HG02759 (cell line): ENCODE results near the gene POC5.

Source experiments
- ATAC-seq: cut with Tn5 transposase; IDR thresholded peaks from one replicate; pipeline ENCODE4 v1.9.1; 2021; ENCODE audit warnings: mild to moderate bottlenecking, moderate library complexity; ENCODE audit not compliant: unreplicated experiment

Gene POC5

DNA sequence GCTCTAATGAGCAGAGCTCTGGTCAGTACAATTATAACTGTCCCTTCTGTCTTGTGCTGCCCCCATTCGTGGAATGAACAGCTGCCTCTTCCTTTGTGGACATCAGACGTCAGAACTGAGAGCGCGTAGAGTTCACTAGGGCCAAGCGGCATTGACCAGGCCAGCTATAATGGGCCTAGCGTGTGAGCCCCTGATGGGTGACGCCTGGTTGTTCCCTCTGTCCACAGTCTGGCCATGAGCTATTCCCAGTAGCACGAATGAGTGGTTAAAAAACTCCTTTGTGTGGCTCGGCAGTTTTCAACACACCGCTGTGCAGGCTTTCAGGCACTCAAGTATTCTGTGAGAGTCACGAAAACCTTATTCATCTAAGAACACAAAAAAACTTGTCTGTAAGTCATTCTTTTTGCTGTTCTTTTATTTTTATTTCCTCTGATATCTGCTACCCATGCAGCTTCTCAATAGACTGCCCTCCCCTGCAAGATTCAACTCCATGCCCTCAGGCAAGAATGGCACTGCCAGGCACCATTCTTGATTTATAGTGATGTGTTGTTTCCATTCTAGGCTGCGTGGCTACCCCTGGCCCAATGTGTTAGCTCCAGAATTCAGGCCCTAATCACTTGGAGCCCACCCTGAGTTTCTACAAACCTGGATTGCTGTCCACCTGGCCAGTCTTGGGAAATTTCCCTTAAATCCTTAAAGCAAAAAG lies 53.5 kb downstream of the POC5 start:
- ATAC-seq, result no peak

DNA sequence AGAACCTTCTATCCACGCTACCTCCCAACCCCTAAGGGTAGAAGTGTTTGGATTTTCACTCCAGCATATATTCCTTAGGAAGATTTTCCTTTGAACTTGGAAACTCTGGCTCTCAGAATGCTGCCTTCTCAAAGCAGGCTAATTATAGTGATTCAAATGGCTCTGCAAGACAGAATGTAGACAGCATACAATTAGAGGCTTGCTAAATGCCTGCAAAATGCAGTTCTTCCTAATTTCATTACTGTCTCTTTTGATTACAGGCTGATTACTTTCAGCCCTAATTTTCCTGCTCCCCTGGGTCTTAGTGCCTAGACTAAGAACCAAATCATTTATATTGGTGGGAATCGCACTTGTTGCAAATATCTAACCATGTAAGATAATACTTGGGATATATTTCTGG lies 55.2 kb downstream of the POC5 start:
- ATAC-seq, result no peak

GRCh38 chr5:75660678-75661465 lies 56.4 kb downstream of the POC5 start:
- no peak for ATAC-seq

DNA sequence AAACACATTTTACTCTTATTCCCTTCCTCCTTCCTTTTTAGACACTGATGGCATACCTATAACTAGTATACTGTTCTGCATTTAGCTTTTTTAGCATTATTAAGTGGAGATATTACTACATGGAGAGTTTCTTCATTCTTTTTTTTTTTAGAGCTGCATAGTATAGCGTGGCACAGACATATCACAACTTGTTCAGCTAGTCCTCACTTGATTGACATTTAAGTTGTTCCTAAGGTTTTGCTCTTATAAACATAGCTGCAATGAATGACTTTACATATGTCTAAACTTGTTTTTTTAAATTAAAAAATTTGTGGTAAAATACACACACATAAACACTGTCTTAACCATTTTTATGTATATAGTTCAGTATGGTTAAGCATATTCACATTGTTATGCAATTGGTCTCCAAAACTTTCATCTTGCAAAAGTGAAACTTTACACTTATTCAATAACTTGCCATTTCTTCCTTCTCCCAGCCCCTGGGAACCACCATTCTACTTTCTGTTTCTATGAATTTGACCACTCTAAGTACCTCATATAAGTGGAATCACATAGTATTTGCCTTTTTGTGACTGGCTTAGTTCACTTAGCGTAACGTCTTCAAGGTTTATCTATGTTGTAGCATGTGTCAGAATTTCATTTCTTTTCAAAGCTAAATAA lies 57.3 kb downstream of the POC5 start:
- no peak for ATAC-seq

DNA sequence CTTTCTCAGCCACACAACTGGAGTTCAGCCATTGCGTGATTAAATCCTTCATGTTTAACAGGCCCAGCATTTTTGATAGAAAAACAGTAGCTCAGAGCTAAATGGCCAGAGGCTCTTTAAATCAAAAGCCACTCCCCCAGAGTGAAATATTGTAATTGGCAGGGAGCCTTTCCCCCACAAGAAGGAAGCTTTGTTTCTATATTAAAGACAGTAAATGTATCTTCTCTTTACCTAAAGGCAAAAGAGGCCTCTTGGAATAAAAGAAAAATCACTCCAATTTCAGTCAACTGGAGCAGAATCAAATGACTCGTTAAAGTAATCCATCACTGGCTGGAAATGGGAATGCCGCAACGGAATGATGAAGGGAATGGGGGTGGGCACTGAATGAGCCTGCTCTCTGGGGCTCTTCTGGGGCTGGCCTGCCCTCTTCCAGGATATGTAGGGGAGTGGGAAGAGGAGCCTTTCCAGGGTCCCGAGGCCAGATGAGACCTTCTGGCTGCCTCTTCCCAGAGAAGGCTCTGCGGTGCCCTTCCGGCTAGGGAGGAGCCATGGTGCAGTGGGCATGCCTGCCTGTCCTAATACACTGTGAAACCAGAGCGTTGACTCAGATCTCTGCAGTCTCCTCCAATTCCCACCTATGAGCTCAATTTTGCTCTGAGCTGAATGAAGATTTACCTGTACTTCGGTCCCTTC lies 60.8 kb downstream of the POC5 start:
- no peak for ATAC-seq

DNA sequence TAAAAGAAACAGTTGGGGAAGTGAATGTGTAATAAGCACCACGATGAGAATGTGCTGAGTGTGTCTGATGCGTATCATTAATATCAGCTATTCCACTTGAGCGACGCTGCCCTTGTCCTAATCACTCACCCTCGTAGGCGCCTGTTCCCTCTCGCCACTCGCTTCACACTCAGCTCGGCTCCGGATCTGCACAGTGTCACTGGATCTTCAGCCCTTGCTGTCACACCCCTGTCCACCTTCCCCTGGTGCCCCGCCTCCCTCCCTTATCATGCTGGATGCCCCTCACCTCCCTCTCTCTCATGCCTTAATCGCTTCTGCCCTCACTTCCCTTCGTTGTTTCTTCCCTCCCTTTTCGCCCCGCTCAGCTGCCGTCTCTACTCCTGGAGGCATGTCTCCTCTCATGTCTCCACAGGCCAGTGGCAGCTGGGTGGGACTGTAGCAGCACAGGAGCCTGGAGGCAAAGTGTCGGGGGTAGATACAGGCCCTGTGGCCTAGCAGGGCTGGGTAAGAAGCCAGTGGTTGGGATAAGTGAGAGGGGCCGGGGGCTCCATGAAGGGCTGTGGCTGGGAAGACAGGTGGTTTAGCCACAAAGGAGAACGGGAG lies 62.4 kb downstream of the POC5 start:
- no peak for ATAC-seq

DNA sequence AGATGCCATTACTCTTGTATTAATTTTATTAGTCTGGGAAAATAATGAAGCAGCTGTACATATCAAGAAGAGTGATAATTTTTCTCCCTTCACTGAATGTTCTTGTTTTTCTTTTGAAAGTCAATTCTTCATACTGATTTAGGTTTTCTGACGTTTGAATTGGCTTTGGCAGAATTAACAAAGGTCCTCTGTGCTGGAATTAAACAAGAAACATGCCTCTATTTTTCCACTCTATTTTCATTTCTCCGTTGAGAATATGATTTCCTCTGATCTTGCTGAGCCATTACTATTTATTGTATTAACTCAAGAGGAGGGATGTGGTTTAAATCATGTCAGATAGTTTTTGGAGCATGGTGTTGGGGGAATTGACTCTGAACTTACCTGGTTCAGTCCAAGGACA lies 63.7 kb downstream of the POC5 start:
- no peak for ATAC-seq

- no peak for ATAC-seq
These were observed 65.5 kb downstream of the POC5 start for GRCh38 chr5:75651575-75652238.

DNA sequence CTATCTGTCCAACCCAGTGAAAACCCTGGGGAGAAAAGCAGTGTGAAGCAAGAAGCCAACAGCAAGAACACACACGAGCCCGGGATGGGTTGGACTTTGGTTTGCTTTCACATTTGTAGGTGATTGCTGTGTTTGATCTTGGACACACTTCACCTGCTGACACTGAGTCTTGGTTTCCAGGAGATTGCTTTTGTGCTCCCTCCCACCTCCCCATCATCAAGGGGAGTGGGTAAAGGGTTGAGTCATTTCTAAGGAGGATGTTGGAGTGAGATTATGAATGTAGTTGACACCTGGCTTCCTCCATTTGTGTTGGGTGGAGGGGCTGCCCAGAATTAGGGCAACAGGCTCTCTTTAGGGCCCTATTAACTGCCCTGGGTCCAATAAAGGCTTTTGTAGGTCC lies 68.5 kb downstream of the POC5 start:
- peak; percentile 58 for ATAC-seq

GRCh38 chr5:75640826-75641225 lies 76.4 kb downstream of the POC5 start:
- no peak for ATAC-seq

GRCh38 chr5:75640395-75640794 lies 76.8 kb downstream of the POC5 start:
- ATAC-seq, result no peak

- ATAC-seq, result no peak
These were observed 77.5 kb downstream of the POC5 start for GRCh38 chr5:75639535-75640311.

DNA sequence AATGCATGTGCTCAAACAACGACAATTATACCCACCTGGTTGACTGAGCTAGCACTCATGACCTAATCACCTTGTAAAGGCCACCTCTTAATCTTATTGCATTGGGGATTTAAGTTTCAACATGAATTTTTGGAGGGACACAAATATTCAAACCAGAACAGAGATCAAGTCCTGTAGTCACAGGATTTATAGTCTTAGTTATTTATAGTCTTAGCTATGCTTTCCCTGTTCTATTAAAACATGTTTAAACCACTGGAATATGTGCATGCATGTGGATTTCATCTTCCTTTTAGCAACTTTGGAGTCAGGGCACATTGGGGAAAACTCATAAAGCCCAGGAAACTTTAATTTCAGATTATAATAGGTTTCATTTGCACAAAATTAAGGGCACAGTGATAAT lies 79.3 kb downstream of the POC5 start:
- ATAC-seq, result no peak

DNA sequence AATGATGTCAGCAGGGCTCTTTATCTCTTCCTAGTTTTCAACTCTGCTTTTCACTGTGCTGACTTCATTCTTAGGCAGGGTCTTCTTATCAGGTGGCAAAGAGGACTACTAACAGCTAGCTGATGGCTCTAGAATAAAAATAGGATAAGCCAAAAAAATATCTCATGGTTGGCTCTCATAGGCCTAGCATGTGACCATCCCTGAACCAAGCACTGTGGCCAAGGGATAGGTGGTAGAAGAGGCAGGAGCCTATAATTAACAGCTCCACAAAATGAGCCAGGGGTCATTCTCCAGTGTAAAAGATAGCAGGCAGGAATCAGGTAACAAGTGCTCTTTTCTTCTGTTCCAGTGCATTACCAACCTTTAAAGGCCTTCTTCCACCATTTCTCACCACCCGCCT lies 84.9 kb downstream of the POC5 start:
- no peak for ATAC-seq

DNA sequence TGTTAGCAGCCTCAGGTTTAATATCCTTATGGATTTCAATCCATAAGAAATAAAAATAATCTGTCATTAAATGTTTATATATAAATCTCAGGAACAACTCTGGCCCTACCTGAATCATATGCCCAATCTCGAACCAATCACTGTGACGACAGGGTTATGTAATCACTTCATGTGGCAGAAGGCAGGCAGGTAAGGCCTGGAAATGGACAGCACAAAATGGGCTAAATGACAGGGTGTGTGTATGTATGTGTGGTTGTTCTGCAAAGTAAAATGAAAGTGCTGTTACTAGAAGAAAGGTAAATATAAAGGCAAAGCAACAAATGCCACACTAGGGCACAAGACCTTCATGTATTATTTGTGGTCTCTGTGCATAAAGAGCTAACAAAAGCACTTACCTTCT lies 86.4 kb downstream of the POC5 start:
- ATAC-seq, result no peak

GRCh38 chr5:75627801-75628200 lies 89.4 kb downstream of the POC5 start:
- no peak for ATAC-seq

DNA sequence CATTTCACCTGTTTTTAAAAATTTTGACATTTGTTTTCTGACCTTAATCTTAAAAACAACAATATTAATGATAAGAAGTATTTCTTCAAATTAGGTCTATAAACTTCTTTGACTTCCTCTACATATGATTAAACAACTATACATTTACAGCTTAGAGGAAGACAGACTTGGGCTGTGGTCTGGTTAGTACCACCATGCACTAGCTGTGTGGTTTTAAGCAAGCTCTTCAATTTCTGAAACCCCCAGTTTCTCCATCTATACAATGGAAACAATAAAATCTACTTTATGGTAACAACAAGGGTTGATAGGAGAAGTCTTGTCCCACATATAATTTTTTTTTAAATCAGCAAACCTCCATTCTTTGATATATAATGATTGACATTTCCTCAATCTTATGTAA lies 90.3 kb downstream of the POC5 start:
- no peak for ATAC-seq
